H9 (cell line): Measurements from ENCODE around the gene NSG1. TPM values are rescaled to one million over a fixed set of nuclear protein-coding genes. Genes with fewer than 3 reads are reported as not detected.

ENCODE experiments used
- DNase-seq: peaks from one replicate; pipeline ENCODE4 v3.0.0-alpha.2; 2017
- H2AFZ ChIP-seq: one replicate; pipeline ENCODE4 v1.6.1; 2013; ENCODE audit warnings: mild to moderate bottlenecking, low read length, control low read depth, moderate library complexity
- H2AK5ac ChIP-seq: 2 replicates; pipeline ENCODE4 v1.6.1; 2013; ENCODE audit warnings: low read length, control low read depth, mixed read lengths; ENCODE audit not compliant: insufficient read length
- H2BK120ac ChIP-seq: one replicate; pipeline ENCODE4 v1.6.1; 2013; ENCODE audit warnings: low read depth, mild to moderate bottlenecking, low read length, control low read depth, inconsistent platforms; ENCODE audit not compliant: poor library complexity, severe bottlenecking
- H2BK12ac ChIP-seq: 2 replicates; pipeline ENCODE4 v1.6.1; 2013; ENCODE audit warnings: low read length, control low read depth, mixed read lengths, low read depth; ENCODE audit not compliant: insufficient read length
- H2BK15ac ChIP-seq: 2 replicates; pipeline ENCODE4 v1.6.1; 2013; ENCODE audit warnings: low read depth, low read length, control low read depth
- H2BK20ac ChIP-seq: one replicate; pipeline ENCODE4 v1.6.1; 2013; ENCODE audit warnings: low read depth, mild to moderate bottlenecking, low read length, control low read depth, inconsistent platforms; ENCODE audit not compliant: poor library complexity, severe bottlenecking
- H2BK5ac ChIP-seq: 2 replicates; pipeline ENCODE4 v1.6.1; 2013; ENCODE audit warnings: low read length, control low read depth, mixed read lengths; ENCODE audit not compliant: insufficient read length
- H3K14ac ChIP-seq: 2 replicates; pipeline ENCODE4 v1.6.1; 2013; ENCODE audit warnings: low read length, control low read depth; ENCODE audit not compliant: insufficient read depth
- H3K18ac ChIP-seq: 2 replicates; pipeline ENCODE4 v1.6.1; 2013; ENCODE audit warnings: low read depth, mild to moderate bottlenecking, mixed read lengths, low read length, control low read depth; ENCODE audit not compliant: insufficient read length
- H3K23ac ChIP-seq: 2 replicates; pipeline ENCODE4 v1.6.1; 2013; ENCODE audit warnings: low read length, control low read depth, mixed read lengths, low read depth; ENCODE audit not compliant: insufficient read length
- H3K23me2 ChIP-seq: 2 replicates; pipeline ENCODE4 v1.6.1; 2013; ENCODE audit warnings: low read depth, mild to moderate bottlenecking, mixed read lengths, low read length, control low read depth; ENCODE audit not compliant: insufficient read length, poor library complexity, severe bottlenecking
- H3K27ac ChIP-seq: 2 replicates; pipeline ENCODE4 v1.5.1; 2013; ENCODE audit warnings: low read length, control low read depth, mixed read lengths, low read depth; ENCODE audit not compliant: insufficient read length
- H3K27me3 ChIP-seq: 2 replicates; pipeline ENCODE4 v1.6.1; 2013; ENCODE audit warnings: low read length, control low read depth, inconsistent platforms; ENCODE audit not compliant: insufficient read depth
- H3K4ac ChIP-seq: 2 replicates; pipeline ENCODE4 v1.6.1; 2013; ENCODE audit warnings: low read depth, mild to moderate bottlenecking, control low read depth, inconsistent platforms, low read length, moderate library complexity
- H3K4me1 ChIP-seq: 2 replicates; pipeline ENCODE4 v1.6.1; 2013; ENCODE audit warnings: low read length, control low read depth, inconsistent platforms; ENCODE audit not compliant: insufficient read depth
- H3K4me2 ChIP-seq: 2 replicates; pipeline ENCODE4 v1.6.1; 2013; ENCODE audit warnings: low read length, control low read depth, mixed read lengths; ENCODE audit not compliant: insufficient read length, insufficient read depth
- H3K56ac ChIP-seq: 2 replicates; pipeline ENCODE4 v1.6.1; 2013; ENCODE audit warnings: low read depth, mild to moderate bottlenecking, mixed read lengths, low read length, control low read depth; ENCODE audit not compliant: insufficient read length
- H3K79me1 ChIP-seq: 2 replicates; pipeline ENCODE4 v1.6.1; 2013; ENCODE audit warnings: low read depth, mild to moderate bottlenecking, moderate library complexity, low read length, control low read depth, inconsistent platforms; ENCODE audit not compliant: insufficient read depth, poor library complexity, severe bottlenecking
- H3K79me2 ChIP-seq: 2 replicates; pipeline ENCODE4 v1.6.1; 2013; ENCODE audit warnings: low read length, control low read depth, inconsistent platforms; ENCODE audit not compliant: insufficient read depth
- H3K9ac ChIP-seq: 2 replicates; pipeline ENCODE4 v1.6.1; 2013; ENCODE audit warnings: low read length, control low read depth, mixed read lengths; ENCODE audit not compliant: insufficient read length; ENCODE audit errors: extremely low read depth
- H3K9me3 ChIP-seq: one replicate; pipeline ENCODE4 v1.6.1; 2013; ENCODE audit warnings: low read depth, low read length, inconsistent platforms; ENCODE audit not compliant: control insufficient read depth
- H3T11ph ChIP-seq: one replicate; pipeline ENCODE4 v1.6.1; 2013; ENCODE audit warnings: mild to moderate bottlenecking, low read length, control low read depth, inconsistent platforms
- H4K20me1 ChIP-seq: one replicate; pipeline ENCODE4 v1.6.1; 2013; ENCODE audit not compliant: control insufficient read depth, insufficient read length, insufficient read depth
- H4K5ac ChIP-seq: 2 replicates; pipeline ENCODE4 v1.6.1; 2013; ENCODE audit warnings: low read depth, mild to moderate bottlenecking, mixed read lengths, low read length, control low read depth; ENCODE audit not compliant: insufficient read length
- H4K8ac ChIP-seq: replicated peaks from 2 replicates; pipeline ENCODE4 v1.6.1; 2013; ENCODE audit warnings: low read length, control low read depth, mixed read lengths, low read depth; ENCODE audit not compliant: insufficient read length
- H4K91ac ChIP-seq: 2 replicates; pipeline ENCODE4 v1.6.1; 2013; ENCODE audit warnings: low read depth, mild to moderate bottlenecking, moderate library complexity, mixed read lengths, low read length, control low read depth; ENCODE audit not compliant: insufficient read length
- H3K27ac Mint-ChIP-seq, 3 experiments: 2 replicates in 2 of 3; 3 replicates in 1 of 3; pipeline ENCODE4 v1.8.0; 2020 to 2021; ENCODE audit warnings: mixed read lengths in 3 of 3, mild to moderate bottlenecking in 1 of 3, moderate library complexity in 1 of 3
- H3K27me3 Mint-ChIP-seq: 2 replicates; pipeline ENCODE4 v1.8.0; 2021; ENCODE audit warnings: low read depth, mild to moderate bottlenecking, moderate library complexity, mixed read lengths
- H3K36me3 Mint-ChIP-seq, 3 experiments: 2 replicates in 2 of 3; 3 replicates in 1 of 3; pipeline ENCODE4 v1.8.0; 2020 to 2021; ENCODE audit warnings: low read depth in 3 of 3, mixed read lengths in 3 of 3; ENCODE audit not compliant: insufficient read depth in 1 of 3
- H3K4me1 Mint-ChIP-seq, 2 experiments: 2 replicates each; pipeline ENCODE4 v1.8.0; 2020; ENCODE audit warnings: mixed read lengths in 2 of 2
- H3K4me3 Mint-ChIP-seq, 2 experiments: 2 replicates in 1 of 2; 3 replicates in 1 of 2; pipeline ENCODE4 v1.8.0; 2020 to 2021; ENCODE audit warnings: mild to moderate bottlenecking in 2 of 2, mixed read lengths in 2 of 2, moderate library complexity in 1 of 2
- H3K9me3 Mint-ChIP-seq, 2 experiments: 2 replicates in 1 of 2; 3 replicates in 1 of 2; pipeline ENCODE4 v1.8.0; 2020; ENCODE audit warnings: mild to moderate bottlenecking in 2 of 2, mixed read lengths in 2 of 2, moderate library complexity in 1 of 2
- WGBS: extraction: QIAGEN DNeasy Blood & Tissue Kit; methylation state at CpG from one replicate; pipeline ENCODE4 v1.1.7; 2013; ENCODE audit warnings: missing lambda C conversion rate, low lambda C conversion rate, mixed read lengths; ENCODE audit not compliant: insufficient read length; ENCODE audit errors: extremely low coverage; 5-methylcytosine and 5-hydroxymethylcytosine counted together
- total RNA-seq: library from RNA; stranded (reverse); gene quantifications from 2 replicates; pipeline ENCODE4 v1.2.1, GENCODE V29; 2021
- TF ChIP-seq, protein P1 (sequence below): fragments of 200-600 bp; sonication (generic); conservative IDR thresholded peaks from 3 replicates; pipeline ENCODE4 v1.8.0; 2021; ENCODE audit warnings: antibody characterized with exemption, mild to moderate bottlenecking

NSG1 gene
- total RNA-seq, 1 experiment from 2014 or later = 9.3 TPM

DNA sequence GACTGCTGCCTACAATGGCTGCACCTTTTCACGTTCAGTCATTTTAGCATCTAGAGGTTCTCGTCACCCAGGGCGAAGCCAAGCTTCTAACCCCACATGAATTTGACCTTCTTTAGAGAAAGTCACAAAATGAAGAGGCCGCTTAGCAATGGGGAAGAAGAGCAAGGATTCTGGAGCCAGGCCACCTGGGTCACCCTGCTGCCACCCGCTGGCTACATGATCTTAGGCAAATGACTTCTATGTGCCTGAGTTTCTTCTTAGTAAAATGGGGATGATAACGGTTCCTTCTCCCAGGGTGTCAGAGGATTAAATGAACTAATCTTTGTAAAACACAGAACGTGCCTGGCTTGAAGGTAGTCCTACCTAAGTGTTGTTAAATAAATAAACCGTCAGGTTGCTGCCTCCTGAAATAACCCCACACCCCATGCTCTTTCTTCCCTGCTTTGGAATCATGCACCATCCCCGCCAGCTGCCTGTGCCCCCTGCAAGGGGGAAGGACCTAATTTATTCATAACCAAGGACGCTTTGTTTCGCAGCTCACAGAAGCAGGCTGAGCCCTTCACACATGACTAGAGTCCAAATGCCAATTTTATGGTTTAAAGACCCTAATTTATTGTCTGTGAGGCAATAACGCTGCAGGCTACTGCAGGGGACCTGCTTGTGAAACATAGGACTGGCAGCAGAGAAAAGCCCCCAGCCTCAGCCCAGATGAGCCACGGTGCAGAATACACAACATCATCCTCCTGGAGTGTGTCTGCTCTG, 28.6 kb upstream of the NSG1 start:
- Histone ChIP-seq H3K9me3 (no peaks in the 10 kb centered on the region), H2BK5ac (no peak overlapping the region), H4K20me1 (no peaks in the 10 kb centered on the region), H3K27me3 (no peaks in the 10 kb centered on the region), H3K79me1 (no peaks in the 10 kb centered on the region), H2BK120ac (no peak overlapping the region), H4K5ac (no peak overlapping the region), H3K4me2 (no peak overlapping the region), H3K23me2 (no peaks in the 10 kb centered on the region), H2BK20ac (no peak overlapping the region), H3K56ac (no peak overlapping the region), H4K8ac (no peak overlapping the region), H3K4me1 (no peaks in the 10 kb centered on the region), H2AFZ (no peak overlapping the region), H3K79me2 (no peaks in the 10 kb centered on the region), H3K23ac (no peak overlapping the region), H3T11ph (no peak overlapping the region), H3K27ac (no peak overlapping the region), H2BK12ac (no peak overlapping the region), H2AK5ac (no peak overlapping the region), H3K9ac (no peak overlapping the region), H3K4ac (no peak overlapping the region), H3K18ac (no peak overlapping the region), H3K14ac (no peak overlapping the region), H4K91ac (no peak overlapping the region), H2BK15ac (no peak overlapping the region)
- Mint-ChIP-seq H3K4me3 (no peak overlapping the region), H3K27ac (no peak overlapping the region), H3K27me3 (peaks cover 21% of the 10 kb centered on the region), H3K9me3 (no peaks in the 10 kb centered on the region), H3K4me1 (peaks cover 7 to 16% of the 10 kb centered on the region in 2 experiments), H3K36me3 (no peaks in the 10 kb centered on the region; a peak in 1 of 7 replicates)
- TF ChIP-seq, protein P1, sequence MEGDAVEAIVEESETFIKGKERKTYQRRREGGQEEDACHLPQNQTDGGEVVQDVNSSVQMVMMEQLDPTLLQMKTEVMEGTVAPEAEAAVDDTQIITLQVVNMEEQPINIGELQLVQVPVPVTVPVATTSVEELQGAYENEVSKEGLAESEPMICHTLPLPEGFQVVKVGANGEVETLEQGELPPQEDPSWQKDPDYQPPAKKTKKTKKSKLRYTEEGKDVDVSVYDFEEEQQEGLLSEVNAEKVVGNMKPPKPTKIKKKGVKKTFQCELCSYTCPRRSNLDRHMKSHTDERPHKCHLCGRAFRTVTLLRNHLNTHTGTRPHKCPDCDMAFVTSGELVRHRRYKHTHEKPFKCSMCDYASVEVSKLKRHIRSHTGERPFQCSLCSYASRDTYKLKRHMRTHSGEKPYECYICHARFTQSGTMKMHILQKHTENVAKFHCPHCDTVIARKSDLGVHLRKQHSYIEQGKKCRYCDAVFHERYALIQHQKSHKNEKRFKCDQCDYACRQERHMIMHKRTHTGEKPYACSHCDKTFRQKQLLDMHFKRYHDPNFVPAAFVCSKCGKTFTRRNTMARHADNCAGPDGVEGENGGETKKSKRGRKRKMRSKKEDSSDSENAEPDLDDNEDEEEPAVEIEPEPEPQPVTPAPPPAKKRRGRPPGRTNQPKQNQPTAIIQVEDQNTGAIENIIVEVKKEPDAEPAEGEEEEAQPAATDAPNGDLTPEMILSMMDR = no peak
- WGBS = no CpG with 5 or more reads among the region's 13 CpGs
- no peak for DNase-seq
